ENCODE data around the gene SND1. TPM values are rescaled to one million over a fixed set of nuclear protein-coding genes. Genes with fewer than 3 reads are reported as not detected.

SND1 gene
- total RNA-seq, 1 experiment from 2014 or later, result 139 TPM

DNA sequence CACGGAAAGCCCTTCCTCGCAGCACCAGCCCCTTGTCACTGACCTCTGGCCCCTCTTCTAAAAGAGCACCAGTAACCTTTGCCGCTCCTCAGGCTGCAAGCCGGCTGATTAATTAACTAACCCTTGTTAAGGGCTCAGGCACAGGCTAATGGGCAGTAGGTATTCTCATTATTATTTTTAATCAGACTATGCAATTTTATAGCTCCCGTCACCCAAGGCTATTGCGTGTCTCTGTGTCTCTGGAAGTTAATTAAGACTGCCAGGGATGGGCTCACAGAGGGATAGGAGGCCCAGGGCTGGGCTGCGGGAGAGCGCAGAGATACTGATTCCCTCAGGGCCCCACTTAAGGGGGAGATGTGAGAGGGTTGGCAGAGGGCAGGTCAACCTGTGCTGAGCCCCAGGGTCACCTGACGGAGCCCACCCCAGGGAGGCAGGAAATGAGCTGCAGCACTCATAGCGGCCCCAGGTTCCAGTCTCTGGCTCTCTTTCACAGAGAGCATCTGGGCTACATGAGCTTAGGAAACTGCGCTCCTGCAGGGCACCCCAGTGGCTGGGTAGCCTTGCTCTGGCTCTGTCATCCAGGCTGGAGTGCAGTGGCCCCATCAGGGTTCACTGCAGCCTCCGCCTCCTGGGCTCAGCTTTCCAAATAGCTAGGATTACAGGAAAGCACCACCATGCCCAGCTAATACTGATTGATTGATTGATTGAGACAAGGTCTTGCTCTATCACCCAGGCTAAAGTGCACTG, 471.5 kb downstream of the SND1 start:
- Histone ChIP-seq H3K9ac (ENCODE audit: low read length) (no peak overlapping the region), H3K27ac (ENCODE audit: low read length) (no peak overlapping the region), H3K9me3 (ENCODE audit: low read length) (no peaks in the 10 kb centered on the region), H3K79me2 (ENCODE audit: low read length) (no peaks in the 10 kb centered on the region), H3K9me2 (replicated peaks; ENCODE audit: low read length) (no peaks in the 10 kb centered on the region), H4K20me1 (ENCODE audit: low read length) (no peaks in the 10 kb centered on the region), H3K4me3 (ENCODE audit: low read length) (no peak overlapping the region), H2AFZ (ENCODE audit: low read length) (no peak overlapping the region), H3K4me2 (ENCODE audit: low read length) (no peak overlapping the region), H3K36me3 (ENCODE audit: low read depth, low read length) (no peaks in the 10 kb centered on the region), H3K27me3 (ENCODE audit: low read length) (peaks cover 8% of the 10 kb centered on the region), H3F3A (ENCODE audit: low read length, unreplicated experiment) (no peaks in the 10 kb centered on the region), H3K4me1 (ENCODE audit: insufficient read depth, low read length) (no peaks in the 10 kb centered on the region)
- no peak for ATAC-seq
- ChIA-PET POLR2A (ENCODE audit: unreplicated experiment) (no interaction called here), CTCF (no interaction called here)
- no peak for TF ChIP-seq EZH2 (IDR thresholded peaks at IDR 0.05; ENCODE audit: low read length, unreplicated experiment)
- TF ChIP-seq EZH2phosphoT487 (IDR thresholded peaks at IDR 0.05; ENCODE audit: borderline replicate concordance, low read length), result no peak
- no peak for TF ChIP-seq CTCF (conservative IDR thresholded peaks at IDR 0.05; ENCODE audit: low read depth, low read length)
- intact Hi-C loops (cut with micrococcal nuclease), result no loop called here
- BruUV-seq (replicated peaks), result no TSS peak
- no peak for DNase-seq

- Histone ChIP-seq H3K9ac (ENCODE audit: low read length) (no peak overlapping the region), H3K9me2 (replicated peaks; ENCODE audit: low read length) (no peaks in the 10 kb centered on the region), H3F3A (ENCODE audit: low read length, unreplicated experiment) (no peaks in the 10 kb centered on the region), H2AFZ (ENCODE audit: low read length) (no peak overlapping the region), H3K27ac (ENCODE audit: low read length) (no peak overlapping the region), H4K20me1 (ENCODE audit: low read length) (no peaks in the 10 kb centered on the region), H3K36me3 (ENCODE audit: low read depth, low read length) (no peaks in the 10 kb centered on the region), H3K9me3 (ENCODE audit: low read length) (no peaks in the 10 kb centered on the region), H3K4me3 (ENCODE audit: low read length) (no peak overlapping the region), H3K4me2 (ENCODE audit: low read length) (no peak overlapping the region), H3K4me1 (ENCODE audit: insufficient read depth, low read length) (no peaks in the 10 kb centered on the region), H3K27me3 (ENCODE audit: low read length) (peaks cover 21% of the 10 kb centered on the region), H3K79me2 (ENCODE audit: low read length) (no peaks in the 10 kb centered on the region)
- DNase-seq (no peak), ATAC-seq (peak; percentile 50; the same call in 1 of the 2 replicates)
- CTCF ChIA-PET, result no interaction called here
- intact Hi-C loops (cut with micrococcal nuclease), result no loop called here
- TF ChIP-seq CTCF (conservative IDR thresholded peaks at IDR 0.05; ENCODE audit: low read depth, low read length), result no peak
- POLR2A ChIA-PET (ENCODE audit: unreplicated experiment), result no interaction called here
- BruUV-seq (replicated peaks), result no TSS peak
Measured at GRCh38 chr7:128124786-128125185, 472.8 kb downstream of the SND1 start.

- no peak overlapping the region for H2AFZ ChIP-seq (ENCODE audit: low read length)
- no peaks in the 10 kb centered on the region for H4K20me1 ChIP-seq (ENCODE audit: low read length)
- H3K9ac ChIP-seq (ENCODE audit: low read length), result no peak overlapping the region
- ATAC-seq (no peak), DNase-seq (no peak)
- no peaks in the 10 kb centered on the region for H3K36me3 ChIP-seq (ENCODE audit: low read depth, low read length)
- TF ChIP-seq EZH2phosphoT487 (IDR thresholded peaks at IDR 0.05; ENCODE audit: borderline replicate concordance, low read length) (no peak), EZH2 (IDR thresholded peaks at IDR 0.05; ENCODE audit: low read length, unreplicated experiment) (no peak)
- no peaks in the 10 kb centered on the region for H3K9me2 ChIP-seq (replicated peaks; ENCODE audit: low read length)
- H3K9me3 ChIP-seq (ENCODE audit: low read length), result no peaks in the 10 kb centered on the region
- peaks cover 31% of the 10 kb centered on the region for H3K27me3 ChIP-seq (ENCODE audit: low read length)
- no peaks in the 10 kb centered on the region for H3K4me1 ChIP-seq (ENCODE audit: insufficient read depth, low read length)
- ChIA-PET CTCF (no interaction called here), POLR2A (ENCODE audit: unreplicated experiment) (no interaction called here)
- no peak overlapping the region for H3K27ac ChIP-seq (ENCODE audit: low read length)
- H3K79me2 ChIP-seq (ENCODE audit: low read length), result no peaks in the 10 kb centered on the region
- no TSS peak for BruUV-seq (replicated peaks)
- H3F3A ChIP-seq (ENCODE audit: low read length, unreplicated experiment), result no peaks in the 10 kb centered on the region
- intact Hi-C loops (cut with micrococcal nuclease), result no loop called here
- H3K4me2 ChIP-seq (ENCODE audit: low read length), result no peak overlapping the region
- H3K4me3 ChIP-seq (ENCODE audit: low read length), result no peak overlapping the region
Measured at GRCh38 chr7:128125816-128126215, 473.8 kb downstream of the SND1 start.

All from PC-3 (cell line).